Measurements from ENCODE around the gene EIF5.

DNA sequence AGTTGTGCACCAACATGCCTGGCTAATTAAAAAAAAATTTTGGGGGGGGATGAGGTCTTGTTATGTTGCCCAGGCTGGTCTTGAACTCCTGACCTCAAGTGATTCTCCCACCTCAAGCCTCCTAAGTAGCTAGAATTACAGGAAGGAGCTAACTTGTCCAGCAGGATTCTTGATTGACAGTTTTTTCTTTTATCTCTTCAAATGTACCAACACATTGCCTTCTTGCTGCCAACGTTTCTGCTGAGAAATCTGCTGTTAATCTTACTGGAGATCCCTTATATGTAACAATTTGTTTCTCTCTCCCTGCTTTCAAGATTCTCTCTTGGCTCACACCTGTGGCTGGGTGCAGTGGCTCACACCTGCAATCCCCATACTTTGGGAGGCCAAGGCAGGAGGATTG, 28.7 kb downstream of the EIF5 start:
- TF ChIP-seq, protein P1, sequence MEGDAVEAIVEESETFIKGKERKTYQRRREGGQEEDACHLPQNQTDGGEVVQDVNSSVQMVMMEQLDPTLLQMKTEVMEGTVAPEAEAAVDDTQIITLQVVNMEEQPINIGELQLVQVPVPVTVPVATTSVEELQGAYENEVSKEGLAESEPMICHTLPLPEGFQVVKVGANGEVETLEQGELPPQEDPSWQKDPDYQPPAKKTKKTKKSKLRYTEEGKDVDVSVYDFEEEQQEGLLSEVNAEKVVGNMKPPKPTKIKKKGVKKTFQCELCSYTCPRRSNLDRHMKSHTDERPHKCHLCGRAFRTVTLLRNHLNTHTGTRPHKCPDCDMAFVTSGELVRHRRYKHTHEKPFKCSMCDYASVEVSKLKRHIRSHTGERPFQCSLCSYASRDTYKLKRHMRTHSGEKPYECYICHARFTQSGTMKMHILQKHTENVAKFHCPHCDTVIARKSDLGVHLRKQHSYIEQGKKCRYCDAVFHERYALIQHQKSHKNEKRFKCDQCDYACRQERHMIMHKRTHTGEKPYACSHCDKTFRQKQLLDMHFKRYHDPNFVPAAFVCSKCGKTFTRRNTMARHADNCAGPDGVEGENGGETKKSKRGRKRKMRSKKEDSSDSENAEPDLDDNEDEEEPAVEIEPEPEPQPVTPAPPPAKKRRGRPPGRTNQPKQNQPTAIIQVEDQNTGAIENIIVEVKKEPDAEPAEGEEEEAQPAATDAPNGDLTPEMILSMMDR (IDR thresholded peaks at IDR 0.05): no peak
- TF ChIP-seq POLR2A (IDR thresholded peaks at IDR 0.05): no peak

Data from esophagus squamous epithelium (tissue), 4 donors.